CD4-positive, alpha-beta T cell treated with Interleukin-2 at 100 ng/mL for 4 hours (primary cell): ENCODE results near the gene PLEKHA4.
A peak's percentile ranks its signal among the peaks of the same experiment; 100 is the strongest.

ENCODE experiments used
- DNase-seq: peaks from one replicate; pipeline ENCODE4 v3.0.0-alpha.2; 2020; ENCODE audit warnings: low spot score

The PLEKHA4 gene

GRCh38 chr19:48826606-48827020, 41.8 kb downstream of the PLEKHA4 start:
- no peak for DNase-seq

DNA sequence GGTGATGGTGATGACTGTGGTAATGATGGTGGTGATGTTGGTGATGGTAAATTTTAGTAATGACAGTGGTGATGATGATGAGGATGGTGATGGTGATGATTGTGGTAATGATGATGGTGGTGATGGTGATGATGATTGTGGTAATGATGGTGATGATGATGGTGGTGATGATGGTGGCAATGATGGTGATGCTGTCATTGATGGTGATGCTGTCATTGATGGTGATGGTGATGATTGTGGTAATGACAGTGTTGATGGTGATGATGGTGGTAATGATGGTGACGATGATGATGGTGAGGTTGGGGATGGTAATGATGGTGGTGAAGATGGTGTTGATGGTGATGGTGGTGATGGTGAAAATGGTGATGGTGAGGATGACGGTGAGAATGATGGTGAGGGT, 45.9 kb downstream of the PLEKHA4 start:
- no peak for DNase-seq

- DNase-seq: no peak
These were observed 46.8 kb downstream of the PLEKHA4 start for GRCh38 chr19:48821633-48822032.

DNA sequence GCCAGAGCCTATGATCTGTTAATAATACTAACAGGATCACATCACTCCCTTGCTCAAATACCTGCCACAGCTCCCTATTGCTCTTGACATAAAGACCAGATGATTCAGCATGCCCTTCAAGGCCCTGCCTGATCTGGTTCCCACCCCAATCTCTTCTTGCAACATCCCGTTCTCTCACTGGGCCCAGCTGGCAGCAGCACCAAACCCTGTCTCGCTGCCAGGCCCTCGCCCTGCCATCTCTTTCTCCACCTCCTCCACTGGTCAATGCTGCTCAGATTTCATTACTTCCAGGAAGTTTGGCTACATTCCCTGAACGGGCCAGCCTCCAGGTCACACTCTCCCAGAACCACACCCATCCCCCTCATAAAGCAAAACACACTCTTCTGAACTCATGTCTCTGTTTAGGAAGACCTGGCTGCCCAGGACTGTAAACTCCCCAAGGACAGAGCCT, 49.0 kb downstream of the PLEKHA4 start:
- no peak for DNase-seq

DNA sequence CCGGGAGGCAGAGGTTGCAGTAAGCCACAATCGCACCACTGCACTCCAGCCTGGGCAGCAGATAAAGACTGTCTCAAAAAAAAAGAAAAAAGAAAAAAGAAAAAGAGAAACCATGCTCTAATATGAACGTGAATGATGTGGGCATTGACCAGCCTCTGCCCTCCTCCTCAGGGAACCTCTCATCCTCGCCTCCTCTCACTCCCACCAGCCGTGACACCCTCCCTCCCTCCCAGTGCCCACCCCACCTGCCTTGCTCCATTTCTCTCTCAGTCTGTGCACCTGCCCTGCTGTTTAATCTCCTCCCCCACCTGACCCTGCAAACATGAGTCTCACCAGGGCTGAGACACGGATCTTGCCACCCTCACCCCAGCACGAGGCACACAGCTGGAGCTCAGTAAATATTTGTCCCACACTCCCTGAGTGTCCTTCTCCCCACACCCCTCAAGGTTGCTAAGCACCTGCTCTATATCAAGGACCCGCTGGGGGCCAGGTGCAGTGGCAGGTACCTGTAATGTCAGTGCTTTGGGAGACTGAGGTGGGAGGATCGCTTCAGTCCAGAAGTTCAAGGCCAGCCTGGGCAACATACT, 50.1 kb downstream of the PLEKHA4 start:
- DNase-seq: no peak

DNA sequence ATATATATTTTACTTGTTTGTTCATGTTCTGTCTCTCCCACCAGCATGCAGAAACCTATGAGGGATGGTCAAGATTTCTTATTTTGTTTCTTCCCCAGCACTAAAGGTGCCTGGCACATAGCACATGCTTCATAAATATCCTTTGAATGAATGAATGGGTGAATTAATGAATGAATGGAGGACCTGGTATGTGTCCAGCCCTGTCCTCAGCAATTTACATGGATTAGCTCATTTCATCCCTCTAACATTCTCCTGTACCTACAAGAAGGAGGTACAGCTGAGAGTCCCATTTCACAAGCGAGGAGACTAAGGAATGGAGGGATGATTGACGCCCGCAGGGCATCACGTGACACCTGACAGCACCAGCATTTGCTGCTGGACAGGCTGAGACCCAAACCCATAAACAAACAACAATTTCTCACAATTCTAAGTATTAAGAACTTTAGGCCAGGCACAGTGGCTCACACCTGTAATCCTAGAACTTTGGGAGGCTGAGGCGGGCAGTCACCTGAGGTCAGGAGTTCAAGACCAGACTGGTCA, 50.8 kb downstream of the PLEKHA4 start:
- DNase-seq: no peak

DNA sequence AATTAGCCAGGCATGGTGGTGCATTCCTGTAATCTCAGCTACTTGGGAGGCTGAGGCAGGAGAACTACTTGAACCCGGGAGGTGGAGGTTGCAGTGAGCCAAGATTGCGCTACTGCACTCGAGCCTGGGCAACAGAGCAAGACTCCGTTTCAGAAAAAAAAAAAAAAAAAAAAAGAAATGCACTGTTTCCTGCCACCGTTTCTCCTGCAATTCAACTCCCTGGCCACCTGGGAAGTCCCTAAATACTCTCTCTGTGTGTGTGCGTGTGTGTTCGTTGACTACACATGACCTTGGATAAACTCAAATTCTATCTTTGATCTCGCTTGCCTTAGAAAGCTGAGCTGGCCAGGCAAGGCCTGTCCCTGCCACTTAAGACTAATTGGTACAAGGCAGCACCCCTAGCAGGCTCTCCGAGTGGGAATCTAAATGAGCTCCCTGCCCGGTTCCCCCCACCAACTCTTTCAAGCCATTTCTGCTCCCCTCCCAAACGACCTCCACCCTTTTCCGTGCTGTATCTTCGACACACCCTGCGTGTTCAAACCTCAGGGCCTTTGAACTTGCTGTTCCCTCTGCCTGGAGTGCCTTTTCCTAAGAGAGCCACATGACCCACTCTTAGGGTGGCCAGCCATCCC, 52.4 kb downstream of the PLEKHA4 start:
- DNase-seq: peak; percentile 15

GRCh38 chr19:48814895-48815294, 53.5 kb downstream of the PLEKHA4 start:
- no peak for DNase-seq

DNA sequence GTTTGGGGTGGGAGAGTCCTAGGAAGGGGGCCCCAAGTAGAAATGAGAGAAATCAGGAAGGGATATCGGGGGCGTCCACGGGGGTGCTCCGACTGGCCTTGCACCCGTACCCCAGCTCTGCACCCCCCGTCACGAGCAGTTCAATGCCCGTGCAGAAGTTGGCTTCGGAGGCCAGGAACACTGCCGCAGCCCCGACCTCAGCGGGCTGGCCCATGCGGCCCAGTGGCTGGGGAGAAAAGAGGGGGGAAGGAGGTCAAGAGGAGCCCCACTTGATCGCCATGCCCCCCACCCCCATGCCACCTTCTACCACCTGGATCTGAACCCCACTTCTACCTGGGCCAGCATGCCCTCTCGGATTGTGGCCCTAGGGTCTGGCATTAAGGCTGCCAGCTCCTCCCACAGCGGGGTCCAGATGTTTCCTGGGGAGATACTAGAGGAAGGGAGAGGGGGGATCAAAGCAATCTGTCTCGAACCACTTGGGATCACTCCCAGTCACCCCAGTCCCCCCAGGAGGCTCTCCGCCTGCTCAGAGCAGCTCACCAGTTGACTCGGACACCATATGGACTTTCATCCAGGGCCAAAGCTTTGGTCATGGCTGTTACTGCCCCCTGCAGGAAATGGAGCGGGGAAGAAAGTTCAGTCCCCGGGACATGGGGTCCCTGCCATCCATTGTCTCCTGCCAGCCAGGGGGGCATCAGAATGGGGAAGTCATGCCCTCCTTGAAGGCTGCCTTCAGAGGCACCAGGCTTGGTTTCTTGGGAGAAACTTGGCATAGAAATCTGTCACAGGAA, 55.1 kb downstream of the PLEKHA4 start:
- no peak for DNase-seq

DNA sequence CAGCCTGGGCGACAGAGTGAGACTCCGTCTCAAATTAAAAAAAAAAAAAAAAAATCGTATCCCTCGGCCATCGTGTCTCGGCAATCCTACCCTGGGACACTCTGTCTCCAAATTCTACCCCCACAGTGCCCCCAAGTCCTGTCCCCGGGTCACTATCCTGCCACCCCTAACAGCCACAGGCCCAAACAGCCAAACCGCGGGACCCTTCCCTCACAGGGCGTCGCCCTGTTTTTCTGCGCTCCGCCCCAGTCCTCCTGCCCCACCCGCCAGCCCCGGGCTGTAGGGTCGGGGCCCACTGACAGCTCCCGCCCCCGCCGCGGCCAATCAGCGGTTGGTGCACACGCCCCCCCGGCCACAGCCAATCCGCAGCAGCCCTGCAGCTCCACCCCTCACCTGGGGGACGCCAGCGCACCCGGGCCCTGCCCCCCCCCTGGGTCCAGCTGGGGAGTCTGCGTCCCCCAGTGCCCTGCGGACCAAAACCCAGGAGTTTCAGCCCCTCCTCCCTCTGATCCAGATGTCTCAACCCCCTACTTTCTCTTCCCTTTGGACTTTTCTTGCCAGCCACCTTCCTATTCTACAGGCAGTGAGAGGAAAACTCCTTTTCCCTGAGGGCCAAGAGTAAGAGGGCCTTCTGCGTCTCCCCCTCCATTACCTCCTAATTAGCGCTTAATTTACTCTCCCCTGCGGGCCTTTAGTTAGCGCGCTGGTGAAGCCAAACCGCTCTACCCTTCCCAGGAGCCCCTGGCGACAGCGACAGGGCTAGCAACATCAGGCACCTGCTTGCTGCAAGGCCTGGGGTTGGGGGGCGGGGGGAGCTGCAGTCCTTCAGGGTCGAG, 56.1 kb downstream of the PLEKHA4 start:
- DNase-seq: peak; percentile 64

DNA sequence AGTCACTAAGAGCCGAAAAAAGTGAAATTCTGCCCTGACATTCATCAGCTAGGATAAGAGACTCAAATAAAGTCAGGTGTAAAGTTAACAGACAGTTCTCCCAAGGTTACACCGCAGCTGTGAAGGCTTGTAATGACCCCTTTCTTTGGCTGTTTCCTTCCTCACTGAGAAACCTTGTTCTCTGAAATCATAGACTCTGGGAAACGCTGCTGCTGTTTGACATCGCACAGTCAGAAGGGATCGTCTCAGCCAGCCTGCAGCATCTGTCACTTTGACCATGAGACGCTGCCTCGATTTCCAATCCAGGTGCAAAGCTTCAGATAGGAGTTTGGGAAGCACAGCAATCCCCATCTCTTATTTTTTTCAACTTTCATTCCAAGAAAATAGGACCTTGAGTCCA, 58.3 kb downstream of the PLEKHA4 start:
- DNase-seq: no peak

DNA sequence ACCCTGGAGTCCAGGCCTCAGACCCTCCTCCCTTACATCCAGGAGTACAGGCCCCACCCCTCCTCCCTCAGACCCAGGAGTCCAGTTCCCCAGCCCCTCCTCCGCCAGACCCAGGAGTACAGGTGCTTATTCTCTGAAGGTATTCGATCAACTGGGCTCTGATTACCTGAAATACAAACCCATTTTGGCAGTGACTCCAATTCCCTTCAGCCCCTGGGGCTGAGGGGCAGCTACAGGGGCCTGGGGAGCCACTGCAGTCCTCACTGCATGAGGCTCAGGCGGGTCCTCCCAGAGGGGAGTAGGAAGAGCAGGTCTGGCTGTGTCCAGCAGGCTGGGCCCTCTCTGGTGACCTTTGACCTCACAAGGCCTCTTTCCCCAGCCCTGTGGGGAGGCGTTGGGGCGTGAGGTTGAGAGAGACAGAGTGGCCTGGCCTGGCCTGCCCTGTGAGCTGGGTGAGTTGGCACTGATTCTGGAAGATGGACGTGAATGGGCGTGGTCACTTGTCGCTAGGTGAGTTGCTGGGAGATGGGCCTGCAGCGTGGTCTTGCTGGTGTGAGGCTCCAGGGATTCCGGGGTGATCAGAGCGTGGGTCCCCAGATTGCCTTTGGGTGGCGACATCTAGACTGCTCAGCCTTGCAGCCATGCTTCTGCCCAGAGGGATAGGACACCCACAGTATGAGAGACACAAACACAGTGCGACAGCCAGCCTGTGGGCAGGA, 60.7 kb downstream of the PLEKHA4 start:
- DNase-seq: no peak

DNA sequence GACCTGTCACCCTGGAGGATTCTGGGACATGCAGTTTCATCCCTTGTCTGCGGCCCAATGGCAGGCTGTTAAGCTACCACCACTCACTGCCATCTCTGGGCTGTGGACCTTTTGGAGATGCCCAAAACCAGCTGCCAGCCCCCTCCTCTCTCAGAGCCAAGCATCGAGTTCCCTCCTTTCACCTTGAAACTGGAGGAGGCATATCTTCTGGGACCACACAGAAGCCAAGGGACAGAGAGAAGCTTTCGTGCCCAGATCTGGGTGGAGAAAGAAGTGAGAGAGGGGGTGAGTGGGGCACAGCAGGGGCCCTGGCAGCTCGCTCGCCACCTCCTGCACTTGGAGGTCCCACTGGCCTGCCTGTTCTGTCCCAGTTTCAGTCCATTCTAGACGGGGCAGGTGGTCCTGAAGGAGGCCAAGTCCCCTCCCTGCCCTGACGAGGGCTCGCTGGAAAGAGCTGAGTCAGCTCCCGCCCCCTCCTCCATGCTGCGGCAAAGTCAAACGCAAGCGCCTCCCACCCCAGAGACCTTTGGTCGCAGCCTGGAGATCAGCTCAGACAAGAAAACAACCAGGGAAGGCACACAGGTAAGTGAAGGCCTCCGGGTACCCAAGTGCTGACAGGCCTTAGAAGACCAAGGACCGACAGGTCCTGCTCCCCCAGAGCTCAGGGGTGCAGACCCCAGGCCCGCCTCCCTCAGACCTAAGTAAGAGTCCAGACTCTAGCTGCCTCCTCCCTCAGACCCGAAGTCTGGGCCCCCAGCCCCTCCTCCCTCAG, 61.4 kb downstream of the PLEKHA4 start:
- no peak for DNase-seq

GRCh38 chr19:48806518-48806817, 61.9 kb downstream of the PLEKHA4 start:
- peak; percentile 54 for DNase-seq

DNA sequence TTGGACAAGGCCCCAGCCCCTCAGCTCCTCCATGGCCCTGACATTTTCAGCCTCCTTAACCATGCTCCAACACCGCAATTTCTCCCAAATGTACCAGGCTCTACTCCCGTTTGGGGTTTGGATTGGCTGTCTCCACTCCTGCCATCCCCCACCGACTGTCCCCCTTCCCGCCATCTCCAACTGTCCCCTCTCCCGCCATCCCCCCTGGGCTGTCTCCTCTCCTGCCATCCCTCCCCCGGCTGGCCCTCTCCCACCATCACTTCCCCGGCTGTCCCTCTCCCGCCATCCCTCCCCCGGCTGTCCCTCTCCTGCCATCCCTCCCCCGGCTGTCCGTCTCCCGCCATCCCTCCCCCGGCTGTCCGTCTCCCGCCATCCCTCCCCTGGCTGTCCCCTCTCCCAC, 63.0 kb downstream of the PLEKHA4 start:
- no peak for DNase-seq

- DNase-seq: no peak
These were observed 63.9 kb downstream of the PLEKHA4 start for GRCh38 chr19:48804496-48804895.

GRCh38 chr19:48802623-48803022, 65.8 kb downstream of the PLEKHA4 start:
- no peak for DNase-seq

DNA sequence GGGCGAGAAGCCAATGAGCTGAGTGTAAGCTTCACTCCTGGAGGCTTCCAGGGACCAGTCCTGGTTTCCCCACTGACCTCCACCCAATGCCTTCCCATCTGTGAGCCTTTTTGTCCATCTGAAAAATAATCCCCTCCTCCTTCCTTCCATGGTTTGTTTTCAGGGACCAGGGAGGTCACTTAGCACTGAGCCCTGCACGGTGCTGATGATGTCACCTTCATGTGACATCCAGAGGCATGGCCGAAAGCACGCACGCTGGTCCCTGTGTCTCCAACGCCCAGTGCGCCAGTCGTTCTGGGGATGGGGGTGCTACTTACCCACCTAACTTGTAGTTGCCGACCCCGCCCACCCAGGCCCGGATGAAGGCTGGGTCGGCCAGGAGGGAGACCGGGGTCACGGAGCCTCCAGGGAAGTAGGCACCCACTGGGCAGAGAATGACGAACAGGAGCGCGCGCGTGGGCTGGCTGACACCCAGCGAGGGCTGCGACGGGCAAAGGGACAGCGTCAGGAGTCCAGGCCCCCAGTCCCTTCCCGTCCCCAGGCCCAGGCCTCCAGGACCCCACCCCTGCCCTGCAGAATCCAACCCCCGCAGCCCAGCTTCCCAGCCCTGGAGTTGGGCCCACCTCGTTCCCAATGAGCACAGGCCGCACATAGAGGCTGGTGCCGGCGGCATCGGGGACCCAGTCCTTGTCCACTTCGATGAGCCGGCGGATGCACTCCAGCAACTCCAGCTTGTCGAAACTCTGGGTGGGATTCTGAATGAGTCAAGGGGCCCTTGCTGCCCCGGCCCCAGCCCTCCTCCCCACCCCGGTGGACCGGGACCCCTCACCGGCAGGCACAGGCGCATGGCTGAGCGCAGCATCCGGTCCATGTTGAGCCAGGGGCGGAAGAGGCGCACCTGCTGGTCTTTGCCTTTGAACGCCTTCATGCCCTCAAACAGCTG, 68.8 kb downstream of the PLEKHA4 start:
- no peak for DNase-seq

GRCh38 chr19:48798937-48799336, 69.5 kb downstream of the PLEKHA4 start:
- DNase-seq: no peak

DNA sequence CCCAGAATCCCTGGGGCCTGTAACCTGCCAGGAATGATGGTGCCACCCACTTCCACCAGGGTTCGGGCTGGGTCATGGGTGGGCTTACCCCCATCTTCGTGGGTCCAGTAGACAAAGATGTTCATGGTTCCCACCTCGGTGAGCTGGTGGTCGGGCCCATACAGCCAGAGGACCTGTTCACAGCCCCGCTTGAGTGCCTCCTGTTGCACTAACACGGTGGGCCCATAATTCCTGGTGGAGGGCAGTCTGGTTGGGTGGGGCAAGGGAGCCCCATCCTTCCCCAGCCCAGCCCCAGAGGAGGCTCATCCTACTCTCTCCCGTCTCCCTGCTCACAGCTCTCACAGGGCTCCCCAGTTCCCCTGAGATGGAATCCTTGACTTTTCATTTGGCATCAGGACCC, 71.3 kb downstream of the PLEKHA4 start:
- no peak for DNase-seq
